ENCODE results near the gene OR51B2. TPM values are rescaled to one million over a fixed set of nuclear protein-coding genes. Genes with fewer than 3 reads are reported as not detected.

The OR51B2 gene
- total and polyA plus RNA-seq, 4 donors: 0.17 to 0.37 TPM; not detected in 2

- TF ChIP-seq, protein P1, sequence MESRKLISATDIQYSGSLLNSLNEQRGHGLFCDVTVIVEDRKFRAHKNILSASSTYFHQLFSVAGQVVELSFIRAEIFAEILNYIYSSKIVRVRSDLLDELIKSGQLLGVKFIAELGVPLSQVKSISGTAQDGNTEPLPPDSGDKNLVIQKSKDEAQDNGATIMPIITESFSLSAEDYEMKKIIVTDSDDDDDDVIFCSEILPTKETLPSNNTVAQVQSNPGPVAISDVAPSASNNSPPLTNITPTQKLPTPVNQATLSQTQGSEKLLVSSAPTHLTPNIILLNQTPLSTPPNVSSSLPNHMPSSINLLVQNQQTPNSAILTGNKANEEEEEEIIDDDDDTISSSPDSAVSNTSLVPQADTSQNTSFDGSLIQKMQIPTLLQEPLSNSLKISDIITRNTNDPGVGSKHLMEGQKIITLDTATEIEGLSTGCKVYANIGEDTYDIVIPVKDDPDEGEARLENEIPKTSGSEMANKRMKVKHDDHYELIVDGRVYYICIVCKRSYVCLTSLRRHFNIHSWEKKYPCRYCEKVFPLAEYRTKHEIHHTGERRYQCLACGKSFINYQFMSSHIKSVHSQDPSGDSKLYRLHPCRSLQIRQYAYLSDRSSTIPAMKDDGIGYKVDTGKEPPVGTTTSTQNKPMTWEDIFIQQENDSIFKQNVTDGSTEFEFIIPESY (IDR thresholded peaks at IDR 0.05): no peak
- TF ChIP-seq, protein P2, sequence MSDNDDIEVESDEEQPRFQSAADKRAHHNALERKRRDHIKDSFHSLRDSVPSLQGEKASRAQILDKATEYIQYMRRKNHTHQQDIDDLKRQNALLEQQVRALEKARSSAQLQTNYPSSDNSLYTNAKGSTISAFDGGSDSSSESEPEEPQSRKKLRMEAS (IDR thresholded peaks at IDR 0.05): no peak
Observed at GRCh38 chr11:5283086-5283485, 41.0 kb downstream of the OR51B2 start (continued).

GRCh38 chr11:5282628-5283027, 41.5 kb downstream of the OR51B2 start:
- Histone ChIP-seq H3K9me3 (ENCODE audit: control insufficient read depth in 4 of 4, low read length in 3 of 4) (no peaks in the 10 kb centered on the region), H3K27ac (ENCODE audit: low read depth in 1 of 2, low read length in 2 of 2) (no peak overlapping the region), H3K4me3 (ENCODE audit: low read depth in 1 of 3, low read length in 3 of 3) (no peak overlapping the region), H3K4me1 (ENCODE audit: control insufficient read depth in 4 of 4, insufficient read depth in 4 of 4, low read length in 3 of 4) (no peaks in the 10 kb centered on the region), H3K36me3 (ENCODE audit: control insufficient read depth in 4 of 4, insufficient read depth in 3 of 4, low read depth in 1 of 4, low read length in 3 of 4) (no peaks in the 10 kb centered on the region), H3K27me3 (ENCODE audit: control insufficient read depth in 4 of 4, insufficient read depth in 4 of 4, low read length in 3 of 4) (no peaks in the 10 kb centered on the region), H3K9ac (ENCODE audit: low read depth in 1 of 2, low read length in 2 of 2) (no peak overlapping the region)
- WGBS: 81% methylated on average over 2 of the region's 2 CpGs
- TF ChIP-seq, protein P1 (IDR thresholded peaks at IDR 0.05): no peak
- no peak for TF ChIP-seq FOXA2 (IDR thresholded peaks at IDR 0.05)
- TF ChIP-seq TAF1 (conservative IDR thresholded peaks at IDR 0.05): no peak
- no peak for DNase-seq (ENCODE audit: low spot score)

GRCh38 chr11:5281596-5281995, 42.5 kb downstream of the OR51B2 start:
- no peaks in the 10 kb centered on the region for H3K9me3 ChIP-seq (ENCODE audit: control insufficient read depth in 4 of 4, low read length in 3 of 4)
- H3K9ac ChIP-seq (ENCODE audit: low read depth in 1 of 2, low read length in 2 of 2): no peak overlapping the region
- H3K27ac ChIP-seq (ENCODE audit: low read depth in 1 of 2, low read length in 2 of 2): no peak overlapping the region
- no peaks in the 10 kb centered on the region for H3K4me1 ChIP-seq (ENCODE audit: control insufficient read depth in 4 of 4, insufficient read depth in 4 of 4, low read length in 3 of 4)
- TF ChIP-seq, protein P3, sequence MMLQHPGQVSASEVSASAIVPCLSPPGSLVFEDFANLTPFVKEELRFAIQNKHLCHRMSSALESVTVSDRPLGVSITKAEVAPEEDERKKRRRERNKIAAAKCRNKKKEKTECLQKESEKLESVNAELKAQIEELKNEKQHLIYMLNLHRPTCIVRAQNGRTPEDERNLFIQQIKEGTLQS (IDR thresholded peaks at IDR 0.05): no peak
- TF ChIP-seq TAF1 (conservative IDR thresholded peaks at IDR 0.05): no peak
- TF ChIP-seq HNF4A (conservative IDR thresholded peaks at IDR 0.05): no peak
- TF ChIP-seq, protein P1 (IDR thresholded peaks at IDR 0.05): no peak
- TF ChIP-seq RAD21 (IDR thresholded peaks at IDR 0.05): no peak
- no peak for TF ChIP-seq JUND (IDR thresholded peaks at IDR 0.05)
- no peak for TF ChIP-seq HNF4G (IDR thresholded peaks at IDR 0.05)
- TF ChIP-seq, protein P4, sequence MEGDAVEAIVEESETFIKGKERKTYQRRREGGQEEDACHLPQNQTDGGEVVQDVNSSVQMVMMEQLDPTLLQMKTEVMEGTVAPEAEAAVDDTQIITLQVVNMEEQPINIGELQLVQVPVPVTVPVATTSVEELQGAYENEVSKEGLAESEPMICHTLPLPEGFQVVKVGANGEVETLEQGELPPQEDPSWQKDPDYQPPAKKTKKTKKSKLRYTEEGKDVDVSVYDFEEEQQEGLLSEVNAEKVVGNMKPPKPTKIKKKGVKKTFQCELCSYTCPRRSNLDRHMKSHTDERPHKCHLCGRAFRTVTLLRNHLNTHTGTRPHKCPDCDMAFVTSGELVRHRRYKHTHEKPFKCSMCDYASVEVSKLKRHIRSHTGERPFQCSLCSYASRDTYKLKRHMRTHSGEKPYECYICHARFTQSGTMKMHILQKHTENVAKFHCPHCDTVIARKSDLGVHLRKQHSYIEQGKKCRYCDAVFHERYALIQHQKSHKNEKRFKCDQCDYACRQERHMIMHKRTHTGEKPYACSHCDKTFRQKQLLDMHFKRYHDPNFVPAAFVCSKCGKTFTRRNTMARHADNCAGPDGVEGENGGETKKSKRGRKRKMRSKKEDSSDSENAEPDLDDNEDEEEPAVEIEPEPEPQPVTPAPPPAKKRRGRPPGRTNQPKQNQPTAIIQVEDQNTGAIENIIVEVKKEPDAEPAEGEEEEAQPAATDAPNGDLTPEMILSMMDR (IDR thresholded peaks at IDR 0.05; ENCODE audit: low read depth, low read length, missing input control): no peak
- H3K36me3 ChIP-seq (ENCODE audit: control insufficient read depth in 4 of 4, insufficient read depth in 3 of 4, low read depth in 1 of 4, low read length in 3 of 4): no peaks in the 10 kb centered on the region
- H3K4me3 ChIP-seq (ENCODE audit: low read depth in 1 of 3, low read length in 3 of 3): no peak overlapping the region
- DNase-seq (ENCODE audit: low spot score): no peak
- H3K27me3 ChIP-seq (ENCODE audit: control insufficient read depth in 4 of 4, insufficient read depth in 4 of 4, low read length in 3 of 4): no peaks in the 10 kb centered on the region
